ENCODE data around the gene CDC14A.

- no peak for TF ChIP-seq CTCF (IDR thresholded peaks at IDR 0.05)
- TF ChIP-seq EP300 (IDR thresholded peaks at IDR 0.05): no peak
Observed at GRCh38 chr1:100530141-100530540, 177.8 kb downstream of the CDC14A start.

Measured in tibial nerve (tissue), 4 donors.